GM19193 (cell line): ENCODE data around the gene RNF5.

Source experiments
- POLR2A ChIP-seq: IDR thresholded peaks from 4 replicates; pipeline ENCODE4 v1.6.1; 2011; ENCODE audit not compliant: insufficient read depth, insufficient read length; ENCODE audit errors: extremely low read depth

RNF5 gene

GRCh38 chr6:32224696-32225095, 46.5 kb downstream of the RNF5 start:
- TF ChIP-seq POLR2A = no peak

- no peak for TF ChIP-seq POLR2A
Observed at GRCh38 chr6:32226434-32226833, 48.2 kb downstream of the RNF5 start.
